ENCODE measurements around the gene COL4A6. TPM values are rescaled to one million over a fixed set of nuclear protein-coding genes. Genes with fewer than 3 reads are reported as not detected.

COL4A6 gene
- total and polyA plus RNA-seq, 2 of the 8 experiments (the other 6 are each of a cell fraction or from before 2014, with no cell fraction given) = 5.9 to 11.8 TPM

DNA sequence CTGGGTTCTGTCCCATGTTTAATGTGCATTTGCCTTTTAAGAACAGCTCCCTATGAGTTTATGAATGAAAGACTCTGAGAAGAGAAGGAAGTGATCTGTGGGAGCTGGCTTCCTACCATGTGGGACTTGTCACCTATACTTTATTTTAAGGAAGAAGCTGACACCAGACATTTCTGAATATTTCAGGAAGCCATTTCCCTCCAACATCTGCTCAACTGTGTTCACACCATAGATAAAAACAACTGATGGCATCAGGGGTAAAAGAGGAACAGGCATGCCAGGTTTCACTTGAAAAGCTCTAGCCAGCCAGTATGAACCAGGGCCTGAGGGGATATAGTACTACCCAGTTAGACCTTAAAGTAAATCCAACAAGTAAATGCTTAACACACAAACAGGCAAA is 116.0 kb downstream of the COL4A6 start (continued):
- TF ChIP-seq, protein P1, sequence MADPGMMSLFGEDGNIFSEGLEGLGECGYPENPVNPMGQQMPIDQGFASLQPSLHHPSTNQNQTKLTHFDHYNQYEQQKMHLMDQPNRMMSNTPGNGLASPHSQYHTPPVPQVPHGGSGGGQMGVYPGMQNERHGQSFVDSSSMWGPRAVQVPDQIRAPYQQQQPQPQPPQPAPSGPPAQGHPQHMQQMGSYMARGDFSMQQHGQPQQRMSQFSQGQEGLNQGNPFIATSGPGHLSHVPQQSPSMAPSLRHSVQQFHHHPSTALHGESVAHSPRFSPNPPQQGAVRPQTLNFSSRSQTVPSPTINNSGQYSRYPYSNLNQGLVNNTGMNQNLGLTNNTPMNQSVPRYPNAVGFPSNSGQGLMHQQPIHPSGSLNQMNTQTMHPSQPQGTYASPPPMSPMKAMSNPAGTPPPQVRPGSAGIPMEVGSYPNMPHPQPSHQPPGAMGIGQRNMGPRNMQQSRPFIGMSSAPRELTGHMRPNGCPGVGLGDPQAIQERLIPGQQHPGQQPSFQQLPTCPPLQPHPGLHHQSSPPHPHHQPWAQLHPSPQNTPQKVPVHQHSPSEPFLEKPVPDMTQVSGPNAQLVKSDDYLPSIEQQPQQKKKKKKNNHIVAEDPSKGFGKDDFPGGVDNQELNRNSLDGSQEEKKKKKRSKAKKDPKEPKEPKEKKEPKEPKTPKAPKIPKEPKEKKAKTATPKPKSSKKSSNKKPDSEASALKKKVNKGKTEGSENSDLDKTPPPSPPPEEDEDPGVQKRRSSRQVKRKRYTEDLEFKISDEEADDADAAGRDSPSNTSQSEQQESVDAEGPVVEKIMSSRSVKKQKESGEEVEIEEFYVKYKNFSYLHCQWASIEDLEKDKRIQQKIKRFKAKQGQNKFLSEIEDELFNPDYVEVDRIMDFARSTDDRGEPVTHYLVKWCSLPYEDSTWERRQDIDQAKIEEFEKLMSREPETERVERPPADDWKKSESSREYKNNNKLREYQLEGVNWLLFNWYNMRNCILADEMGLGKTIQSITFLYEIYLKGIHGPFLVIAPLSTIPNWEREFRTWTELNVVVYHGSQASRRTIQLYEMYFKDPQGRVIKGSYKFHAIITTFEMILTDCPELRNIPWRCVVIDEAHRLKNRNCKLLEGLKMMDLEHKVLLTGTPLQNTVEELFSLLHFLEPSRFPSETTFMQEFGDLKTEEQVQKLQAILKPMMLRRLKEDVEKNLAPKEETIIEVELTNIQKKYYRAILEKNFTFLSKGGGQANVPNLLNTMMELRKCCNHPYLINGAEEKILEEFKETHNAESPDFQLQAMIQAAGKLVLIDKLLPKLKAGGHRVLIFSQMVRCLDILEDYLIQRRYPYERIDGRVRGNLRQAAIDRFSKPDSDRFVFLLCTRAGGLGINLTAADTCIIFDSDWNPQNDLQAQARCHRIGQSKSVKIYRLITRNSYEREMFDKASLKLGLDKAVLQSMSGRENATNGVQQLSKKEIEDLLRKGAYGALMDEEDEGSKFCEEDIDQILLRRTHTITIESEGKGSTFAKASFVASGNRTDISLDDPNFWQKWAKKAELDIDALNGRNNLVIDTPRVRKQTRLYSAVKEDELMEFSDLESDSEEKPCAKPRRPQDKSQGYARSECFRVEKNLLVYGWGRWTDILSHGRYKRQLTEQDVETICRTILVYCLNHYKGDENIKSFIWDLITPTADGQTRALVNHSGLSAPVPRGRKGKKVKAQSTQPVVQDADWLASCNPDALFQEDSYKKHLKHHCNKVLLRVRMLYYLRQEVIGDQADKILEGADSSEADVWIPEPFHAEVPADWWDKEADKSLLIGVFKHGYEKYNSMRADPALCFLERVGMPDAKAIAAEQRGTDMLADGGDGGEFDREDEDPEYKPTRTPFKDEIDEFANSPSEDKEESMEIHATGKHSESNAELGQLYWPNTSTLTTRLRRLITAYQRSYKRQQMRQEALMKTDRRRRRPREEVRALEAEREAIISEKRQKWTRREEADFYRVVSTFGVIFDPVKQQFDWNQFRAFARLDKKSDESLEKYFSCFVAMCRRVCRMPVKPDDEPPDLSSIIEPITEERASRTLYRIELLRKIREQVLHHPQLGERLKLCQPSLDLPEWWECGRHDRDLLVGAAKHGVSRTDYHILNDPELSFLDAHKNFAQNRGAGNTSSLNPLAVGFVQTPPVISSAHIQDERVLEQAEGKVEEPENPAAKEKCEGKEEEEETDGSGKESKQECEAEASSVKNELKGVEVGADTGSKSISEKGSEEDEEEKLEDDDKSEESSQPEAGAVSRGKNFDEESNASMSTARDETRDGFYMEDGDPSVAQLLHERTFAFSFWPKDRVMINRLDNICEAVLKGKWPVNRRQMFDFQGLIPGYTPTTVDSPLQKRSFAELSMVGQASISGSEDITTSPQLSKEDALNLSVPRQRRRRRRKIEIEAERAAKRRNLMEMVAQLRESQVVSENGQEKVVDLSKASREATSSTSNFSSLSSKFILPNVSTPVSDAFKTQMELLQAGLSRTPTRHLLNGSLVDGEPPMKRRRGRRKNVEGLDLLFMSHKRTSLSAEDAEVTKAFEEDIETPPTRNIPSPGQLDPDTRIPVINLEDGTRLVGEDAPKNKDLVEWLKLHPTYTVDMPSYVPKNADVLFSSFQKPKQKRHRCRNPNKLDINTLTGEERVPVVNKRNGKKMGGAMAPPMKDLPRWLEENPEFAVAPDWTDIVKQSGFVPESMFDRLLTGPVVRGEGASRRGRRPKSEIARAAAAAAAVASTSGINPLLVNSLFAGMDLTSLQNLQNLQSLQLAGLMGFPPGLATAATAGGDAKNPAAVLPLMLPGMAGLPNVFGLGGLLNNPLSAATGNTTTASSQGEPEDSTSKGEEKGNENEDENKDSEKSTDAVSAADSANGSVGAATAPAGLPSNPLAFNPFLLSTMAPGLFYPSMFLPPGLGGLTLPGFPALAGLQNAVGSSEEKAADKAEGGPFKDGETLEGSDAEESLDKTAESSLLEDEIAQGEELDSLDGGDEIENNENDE (IDR thresholded peaks at IDR 0.05; ENCODE audit: insufficient replicate concordance, low read length) = no peak
- TF ChIP-seq RNF2 (IDR thresholded peaks at IDR 0.05; ENCODE audit: borderline replicate concordance, low read depth, low read length, missing control alignments, poor library complexity, severe bottlenecking) = no peak
- TF ChIP-seq, protein P2, sequence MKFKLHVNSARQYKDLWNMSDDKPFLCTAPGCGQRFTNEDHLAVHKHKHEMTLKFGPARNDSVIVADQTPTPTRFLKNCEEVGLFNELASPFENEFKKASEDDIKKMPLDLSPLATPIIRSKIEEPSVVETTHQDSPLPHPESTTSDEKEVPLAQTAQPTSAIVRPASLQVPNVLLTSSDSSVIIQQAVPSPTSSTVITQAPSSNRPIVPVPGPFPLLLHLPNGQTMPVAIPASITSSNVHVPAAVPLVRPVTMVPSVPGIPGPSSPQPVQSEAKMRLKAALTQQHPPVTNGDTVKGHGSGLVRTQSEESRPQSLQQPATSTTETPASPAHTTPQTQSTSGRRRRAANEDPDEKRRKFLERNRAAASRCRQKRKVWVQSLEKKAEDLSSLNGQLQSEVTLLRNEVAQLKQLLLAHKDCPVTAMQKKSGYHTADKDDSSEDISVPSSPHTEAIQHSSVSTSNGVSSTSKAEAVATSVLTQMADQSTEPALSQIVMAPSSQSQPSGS (IDR thresholded peaks at IDR 0.05; ENCODE audit: low read length) = no peak

Measured in H1 (cell line).